8988T (cell line): Measurements from ENCODE around the gene NAV3.

Experiments
- DNase-seq: peaks from one replicate; pipeline ENCODE4 v3.0.0; 2011

Gene NAV3

DNA sequence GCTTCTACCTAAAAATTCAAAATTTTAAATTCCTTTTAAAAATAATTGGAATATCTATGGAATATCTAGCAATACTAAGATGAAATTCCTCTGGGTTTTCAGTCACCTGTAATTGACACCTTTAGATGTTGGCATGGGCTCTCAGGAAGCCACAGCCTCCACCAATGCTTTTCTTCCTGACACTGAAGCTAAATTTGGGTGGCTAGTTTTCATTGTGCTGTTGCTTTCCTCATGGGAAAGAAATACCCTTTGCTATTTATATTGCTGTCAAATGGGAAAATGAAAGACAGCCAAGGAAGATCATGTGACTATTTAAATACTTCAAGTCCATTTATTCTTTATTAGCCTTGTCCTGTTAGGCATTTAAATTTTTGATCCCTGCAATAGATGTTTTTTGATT is 313.0 kb downstream of the NAV3 start:
- no peak for DNase-seq

DNA sequence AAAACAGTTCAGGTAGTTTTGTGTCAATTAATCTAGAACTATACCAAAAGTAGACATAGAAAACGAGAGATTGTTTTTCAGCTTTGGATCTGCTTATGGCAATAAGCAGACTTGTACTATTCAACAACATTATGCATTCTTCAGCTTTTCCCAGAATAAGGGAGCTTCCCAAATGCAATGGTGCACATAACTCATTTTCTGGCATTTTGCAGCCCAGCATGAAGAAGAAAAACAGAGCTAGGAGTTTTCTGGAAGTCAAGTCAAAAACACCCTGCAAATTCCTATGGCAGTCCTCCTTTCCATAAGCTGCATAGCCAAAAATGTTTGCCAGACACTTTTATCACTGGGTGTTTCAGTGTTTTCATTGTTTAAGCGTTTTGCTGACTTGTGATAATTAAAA is 314.7 kb downstream of the NAV3 start:
- no peak for DNase-seq

DNA sequence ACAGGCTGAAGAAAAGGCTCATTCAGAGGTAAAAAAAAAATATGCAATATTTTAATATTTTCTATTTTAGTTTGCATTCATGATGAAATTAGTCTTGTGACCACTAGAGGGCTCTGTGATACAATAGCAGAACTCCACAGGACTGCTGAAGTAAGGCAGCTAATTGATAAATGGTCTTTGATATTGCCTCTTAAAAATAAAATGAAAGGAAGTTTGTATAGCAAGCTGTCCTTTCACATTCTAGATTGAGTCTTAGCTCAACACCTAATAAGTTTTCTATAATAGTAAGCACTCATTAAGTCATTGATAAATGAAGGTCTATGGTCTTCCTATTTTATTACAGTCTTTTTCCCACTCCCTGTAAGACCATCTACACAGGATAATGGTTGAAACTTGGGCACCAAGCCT is 315.7 kb downstream of the NAV3 start:
- DNase-seq: no peak

DNA sequence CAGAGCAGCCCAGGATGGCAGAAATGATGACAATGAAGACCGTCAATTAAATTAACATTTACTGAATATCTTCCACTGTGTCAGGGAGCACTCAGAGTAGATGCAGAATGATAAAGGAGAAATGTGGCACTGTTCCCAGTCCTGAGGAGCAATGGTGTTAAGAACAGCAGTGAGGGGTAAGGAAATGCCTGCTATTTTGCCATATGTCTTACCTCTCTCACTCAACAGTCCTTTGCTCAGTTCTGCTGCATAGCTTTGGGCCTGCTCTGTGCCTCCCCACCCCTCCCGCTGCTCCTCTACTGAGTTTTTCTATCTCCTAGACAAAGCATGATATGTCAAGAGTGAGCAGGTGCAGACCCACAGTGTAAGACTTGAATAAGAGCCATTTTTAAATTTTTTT is 318.8 kb downstream of the NAV3 start:
- DNase-seq: no peak

DNA sequence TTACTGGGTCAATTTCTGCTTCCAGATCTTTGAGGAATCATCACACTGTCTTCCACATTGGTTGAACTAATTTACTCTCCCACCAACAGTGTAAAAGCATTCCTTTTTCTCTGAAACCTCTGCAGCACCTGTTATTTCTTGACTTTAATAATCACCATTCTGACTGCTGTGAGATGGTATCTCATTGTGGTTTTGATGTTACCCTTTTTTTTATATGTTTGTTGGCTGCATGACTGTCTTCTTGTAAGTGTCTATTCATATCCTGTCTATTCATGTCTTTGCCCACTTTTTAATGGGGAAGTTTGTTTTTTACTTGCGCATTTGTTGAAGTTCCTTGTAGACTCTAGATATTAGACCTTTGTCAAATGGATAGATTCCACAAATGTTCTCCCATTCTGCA is 324.9 kb downstream of the NAV3 start:
- no peak for DNase-seq

DNA sequence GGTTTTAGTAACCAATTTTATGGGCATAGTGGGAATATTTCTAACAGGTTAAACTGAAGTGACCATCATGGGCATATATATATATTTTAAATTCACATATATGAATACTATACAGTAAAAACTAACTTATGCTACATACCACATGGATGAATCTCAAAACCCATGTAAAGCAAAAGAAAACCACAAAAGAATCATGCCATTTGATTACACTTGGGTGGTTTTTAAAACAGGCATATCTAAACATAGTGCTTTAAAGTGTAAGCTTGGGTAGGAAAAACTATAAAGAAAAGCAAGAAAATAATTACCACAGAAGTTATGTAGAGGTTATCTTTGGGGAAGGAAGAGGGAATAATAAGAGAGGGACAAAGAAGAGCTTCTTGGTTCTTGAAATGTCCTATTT is 326.1 kb downstream of the NAV3 start:
- no peak for DNase-seq

DNA sequence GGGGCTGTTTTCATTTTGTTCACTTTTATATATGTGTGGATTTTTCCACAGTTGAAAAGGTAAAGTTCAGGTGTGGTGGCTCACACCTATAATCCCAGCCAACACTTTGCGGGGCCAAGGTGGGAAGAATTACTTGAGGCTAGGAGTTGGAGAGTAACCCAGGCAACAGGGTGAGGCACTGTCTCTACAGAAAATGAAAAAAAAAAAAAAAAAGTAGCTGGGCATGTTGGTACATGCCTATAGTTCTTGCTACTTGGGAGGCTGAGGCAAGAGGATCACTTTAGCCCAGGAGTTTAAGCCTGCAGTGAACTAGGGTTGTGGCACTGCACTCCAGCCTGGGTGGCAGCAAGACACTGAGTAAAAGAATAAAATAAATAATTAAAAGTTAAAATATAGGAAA is 326.5 kb downstream of the NAV3 start:
- DNase-seq: no peak

DNA sequence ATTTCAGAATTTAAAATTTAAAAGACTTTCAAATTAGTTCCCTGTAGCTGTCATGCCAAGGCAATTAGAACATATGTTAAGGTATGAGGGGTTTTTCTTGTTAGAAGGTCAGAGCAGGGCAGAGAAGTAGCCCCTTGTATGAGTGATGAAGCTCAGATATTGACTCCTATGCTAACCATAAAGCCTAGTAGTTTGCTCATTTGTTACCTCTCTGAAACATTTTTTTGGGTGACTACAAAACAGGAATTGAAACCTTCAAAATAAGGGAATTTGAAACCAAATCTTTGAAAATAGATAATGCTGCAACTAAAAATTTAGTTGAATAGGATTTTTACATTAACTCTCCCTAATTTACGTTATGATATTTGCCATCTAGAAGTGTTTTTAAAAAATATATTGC is 333.5 kb downstream of the NAV3 start:
- no peak for DNase-seq

DNA sequence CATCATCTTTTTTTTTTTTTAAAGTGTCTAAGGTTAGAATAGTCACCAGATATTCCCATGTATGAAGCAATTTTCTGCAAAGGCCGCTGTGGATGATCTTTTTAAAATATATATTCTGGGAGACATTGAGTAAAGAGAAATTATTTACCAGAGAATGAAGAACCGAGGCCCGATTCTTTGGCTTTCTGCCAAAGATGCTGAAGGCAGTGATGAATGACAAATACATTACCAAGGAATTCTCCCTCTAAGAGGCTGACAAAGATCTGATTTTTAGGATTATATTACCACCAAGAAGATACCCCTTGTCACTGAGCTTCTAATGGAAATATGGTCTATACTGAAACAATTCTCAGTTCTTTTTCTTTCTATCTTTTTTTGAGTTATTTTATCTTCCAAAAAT is 336.8 kb downstream of the NAV3 start:
- DNase-seq: no peak

DNA sequence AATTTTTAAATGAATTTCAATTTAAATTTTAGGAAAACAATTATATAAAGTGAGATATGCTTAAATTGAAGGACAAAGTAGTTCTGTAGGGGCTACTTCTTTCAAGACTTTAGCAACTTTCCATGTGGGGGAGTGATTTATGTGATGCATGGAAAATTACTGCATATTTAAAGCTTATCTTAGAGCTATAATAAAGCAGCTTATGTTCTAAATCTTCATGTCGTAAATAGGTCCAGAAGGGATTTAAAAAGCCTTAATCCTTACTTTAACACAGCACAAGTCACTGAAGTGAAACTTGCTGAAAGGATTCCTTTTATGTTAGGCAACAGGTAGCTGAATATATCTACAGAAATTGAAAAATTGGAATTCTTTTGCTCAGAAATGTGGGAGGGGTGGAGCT is 340.4 kb downstream of the NAV3 start:
- no peak for DNase-seq

DNA sequence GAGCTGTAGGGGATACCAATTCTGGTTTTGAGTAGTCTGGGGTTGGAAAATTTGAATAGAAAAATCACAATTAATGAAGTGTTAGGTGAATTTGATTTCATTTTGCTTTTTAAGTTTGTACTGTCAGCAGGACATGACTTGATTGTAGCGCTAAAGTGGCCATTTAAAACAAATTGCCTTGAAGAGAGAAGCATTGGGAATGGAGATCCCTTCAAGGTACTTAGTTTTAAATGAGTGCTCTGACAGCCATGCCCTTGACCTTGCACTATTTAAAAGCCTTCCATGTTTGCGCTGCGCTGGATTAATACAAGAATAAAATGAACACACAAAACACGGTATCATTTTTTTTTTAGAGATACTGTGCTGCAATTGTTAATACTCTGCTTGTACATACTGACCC is 345.9 kb downstream of the NAV3 start:
- no peak for DNase-seq

DNA sequence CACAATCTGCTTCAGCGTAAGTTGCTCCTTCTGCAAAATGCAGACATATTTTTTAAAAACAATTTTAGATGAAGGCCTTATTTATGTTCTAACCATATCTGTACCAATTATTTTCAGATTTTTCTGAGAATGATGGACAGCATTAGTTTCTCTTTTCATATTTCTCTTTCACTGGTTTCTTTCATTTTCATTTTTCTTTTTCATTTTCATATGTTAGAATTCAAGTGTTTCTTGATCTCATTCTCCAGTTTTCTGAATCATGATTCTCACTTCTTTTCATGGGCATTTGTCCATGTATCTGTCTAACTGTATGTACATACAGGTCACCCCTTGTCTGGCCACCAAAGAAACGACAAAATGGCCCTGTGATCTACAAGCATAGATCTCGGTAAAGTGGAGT is 346.6 kb downstream of the NAV3 start:
- DNase-seq: no peak

DNA sequence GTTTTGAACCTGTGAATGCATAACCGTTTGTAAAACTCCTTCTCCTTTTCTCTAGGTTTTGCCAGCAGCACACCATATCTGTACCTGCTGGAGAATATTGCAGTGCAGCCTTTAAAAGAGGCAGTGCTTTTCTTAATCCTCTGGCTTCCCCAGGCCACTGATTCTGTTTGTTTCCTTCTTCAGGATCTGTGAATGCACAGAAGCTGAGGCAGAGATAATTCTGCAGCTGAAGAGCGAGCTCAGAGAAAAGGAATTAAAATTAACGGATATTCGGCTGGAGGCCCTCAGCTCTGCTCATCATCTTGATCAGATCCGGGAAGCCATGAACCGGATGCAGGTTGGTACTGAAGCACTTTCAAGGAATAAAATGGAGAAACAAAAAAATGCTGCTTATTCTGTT is 348.7 kb downstream of the NAV3 start:
- no peak for DNase-seq

DNA sequence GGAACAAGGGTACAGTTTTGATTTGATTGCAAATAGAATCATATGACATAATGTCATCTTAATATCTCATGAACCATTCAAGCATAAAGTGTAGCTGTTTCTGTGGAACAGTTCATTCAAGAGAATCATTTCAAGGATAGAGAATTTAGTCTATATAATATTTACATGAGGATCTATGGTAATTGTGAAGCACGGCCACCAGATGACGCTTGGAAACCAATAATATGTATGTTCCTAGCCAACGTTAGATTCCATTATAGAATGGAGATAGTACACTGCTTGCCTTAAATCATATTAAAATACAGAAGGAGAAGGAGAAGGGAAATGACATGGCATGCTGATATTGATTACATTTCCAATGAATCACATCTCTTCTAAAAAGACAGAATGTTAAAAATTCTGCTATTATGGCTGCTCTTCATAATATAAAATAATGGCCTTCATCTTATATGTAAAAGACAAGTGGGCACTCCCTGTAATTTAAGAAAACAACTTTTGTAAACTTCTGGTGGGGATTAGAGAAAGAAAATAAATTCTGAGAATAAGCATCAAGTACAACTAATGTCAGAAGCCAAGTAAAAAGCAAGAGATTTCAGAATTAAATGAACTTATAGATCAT is 351.0 kb downstream of the NAV3 start:
- DNase-seq: no peak

DNA sequence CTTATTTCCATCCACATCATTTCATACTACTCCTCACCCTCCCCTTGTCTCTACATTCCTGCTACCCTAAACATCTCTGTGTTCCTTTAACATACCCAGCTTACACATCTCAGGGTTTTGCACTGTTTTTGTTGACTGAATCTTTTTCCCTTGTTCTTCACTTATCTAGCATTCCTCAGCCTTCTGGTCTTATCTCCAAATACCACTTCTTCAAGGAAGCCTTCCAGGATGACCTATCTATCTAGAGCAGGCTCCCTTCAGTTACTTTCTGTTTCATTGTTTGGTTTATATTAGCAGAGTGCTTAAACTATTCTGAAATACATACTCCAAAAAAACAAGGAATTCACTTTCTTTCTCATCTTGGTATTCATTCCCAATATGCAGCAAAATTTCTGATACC is 353.1 kb downstream of the NAV3 start:
- DNase-seq: no peak

DNA sequence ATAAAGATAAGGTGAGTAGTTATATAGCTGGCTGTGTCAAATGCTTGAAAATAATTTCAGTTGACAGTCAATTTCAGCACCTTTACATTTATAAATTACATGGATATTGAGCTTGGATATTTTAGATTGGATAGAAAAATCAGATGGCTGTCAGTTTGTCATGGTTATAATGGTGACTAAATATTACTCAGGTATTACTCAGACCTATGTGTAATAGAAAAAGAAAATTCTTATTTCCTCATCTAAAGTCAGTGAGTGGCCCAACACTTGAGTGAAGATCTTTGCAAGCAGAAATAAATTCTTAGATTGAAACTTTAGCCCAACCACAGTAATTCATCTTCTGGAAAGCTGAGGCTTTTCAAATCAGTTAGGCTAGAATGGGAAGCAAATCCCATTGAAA is 354.4 kb downstream of the NAV3 start:
- no peak for DNase-seq

DNA sequence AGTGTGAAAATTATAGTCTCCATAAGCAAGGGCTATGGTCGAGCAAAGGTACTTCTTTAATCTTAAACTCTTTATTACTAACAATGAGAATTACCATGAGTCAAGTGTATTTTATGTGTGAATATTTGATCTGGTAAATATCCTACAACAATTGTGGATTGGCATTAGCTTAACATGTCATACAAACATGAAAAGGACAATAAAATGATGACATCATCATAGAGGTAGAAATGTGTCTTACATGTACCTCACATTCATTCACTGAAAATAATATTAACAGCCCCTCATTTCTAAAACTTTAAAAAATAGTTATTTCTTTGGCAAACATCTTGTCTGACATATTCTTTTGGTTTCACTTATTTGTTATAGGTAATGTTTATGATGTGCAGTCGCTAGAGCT is 355.0 kb downstream of the NAV3 start:
- no peak for DNase-seq

DNA sequence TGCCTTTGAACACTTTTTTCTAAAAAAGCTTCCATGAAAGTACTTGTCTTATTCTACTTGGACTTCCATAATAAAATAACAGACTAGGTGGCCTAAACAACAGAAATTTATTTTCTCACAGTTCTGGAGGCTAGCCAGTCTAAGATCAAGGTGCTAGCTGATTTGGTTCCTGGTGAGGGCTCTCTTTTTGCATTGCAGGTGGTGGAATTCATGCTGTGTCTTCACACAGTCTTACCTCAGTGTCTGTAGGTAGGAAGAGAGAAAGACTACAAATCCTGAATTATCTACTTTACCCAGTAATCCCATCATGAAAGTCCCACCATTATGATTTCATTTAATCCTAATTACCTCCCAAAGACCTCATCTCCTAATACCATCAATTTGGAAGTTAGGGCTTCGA is 356.0 kb downstream of the NAV3 start:
- DNase-seq: no peak

DNA sequence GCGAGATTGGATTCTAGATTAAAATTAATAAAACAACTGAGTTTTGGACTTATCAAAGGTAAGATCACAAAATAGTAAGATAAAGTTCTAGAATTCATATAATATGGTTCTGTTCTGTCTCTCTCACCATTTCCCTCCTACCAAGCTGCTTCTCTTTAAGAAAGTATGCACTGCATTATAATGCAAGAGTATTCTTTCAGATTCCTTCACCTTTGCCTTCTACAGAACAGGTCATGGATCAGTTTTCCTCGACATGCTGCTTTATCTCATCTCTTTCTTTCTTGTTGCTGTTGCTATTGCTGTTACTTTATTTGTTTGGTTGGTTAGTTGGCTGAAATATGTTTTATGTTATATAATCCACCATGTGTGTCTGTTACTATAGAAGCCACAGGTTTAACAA is 357.0 kb downstream of the NAV3 start:
- DNase-seq: no peak

DNA sequence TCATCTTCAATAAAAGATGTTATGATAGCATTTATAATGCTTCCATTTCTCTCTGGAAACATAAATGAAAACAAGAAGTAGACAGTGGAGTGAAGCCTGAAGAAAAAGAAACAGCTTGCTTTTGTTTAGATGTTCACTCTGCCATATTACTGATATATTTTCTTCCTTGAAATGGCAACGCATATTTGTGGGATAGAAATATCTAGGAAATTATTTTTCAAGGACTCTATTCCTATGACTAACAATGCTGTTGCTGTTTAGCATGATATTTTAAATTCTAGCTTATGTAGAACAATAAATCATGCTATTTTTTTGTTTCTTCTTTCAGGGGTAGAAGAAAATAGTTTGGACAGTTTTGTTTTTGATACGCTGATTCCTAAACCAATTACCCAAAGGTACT is 359.0 kb downstream of the NAV3 start:
- DNase-seq: no peak

DNA sequence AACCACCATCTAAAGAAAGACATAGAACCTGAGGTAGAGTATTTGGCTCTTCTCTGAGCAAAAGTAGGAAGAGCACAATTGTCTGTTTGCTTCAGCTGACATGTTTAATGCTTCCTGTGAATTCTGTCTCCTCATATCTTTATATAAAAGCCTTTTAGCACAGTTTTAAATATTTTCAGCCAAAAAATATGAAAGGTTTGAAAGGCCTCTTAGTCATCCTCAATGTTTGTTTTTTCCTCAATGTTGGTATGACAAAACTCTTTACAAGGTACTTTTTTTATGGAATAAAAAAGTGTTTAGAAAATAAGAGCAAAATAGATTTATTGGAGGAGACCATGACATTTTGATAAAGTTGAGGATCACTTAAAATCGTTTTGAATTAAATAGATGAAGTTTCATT is 360.9 kb downstream of the NAV3 start:
- DNase-seq: no peak

DNA sequence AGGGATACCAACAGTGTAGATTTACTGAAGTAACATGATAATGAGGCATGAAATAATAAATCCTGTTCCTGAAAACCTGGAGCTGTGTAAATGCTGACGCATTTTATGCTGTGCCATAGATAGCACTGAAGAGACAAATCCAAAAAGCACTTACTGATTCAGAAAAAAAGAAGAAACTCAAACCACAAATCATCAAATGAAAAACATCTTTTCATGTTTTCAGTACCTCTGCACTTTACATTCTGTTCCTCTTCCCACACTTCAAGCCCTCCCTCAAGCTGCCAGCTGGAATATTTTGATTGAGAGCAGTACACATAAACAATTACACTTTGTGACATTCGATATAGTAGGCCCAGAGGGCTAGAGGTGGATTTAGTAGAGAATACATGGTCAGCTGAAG is 362.3 kb downstream of the NAV3 start:
- DNase-seq: no peak

DNA sequence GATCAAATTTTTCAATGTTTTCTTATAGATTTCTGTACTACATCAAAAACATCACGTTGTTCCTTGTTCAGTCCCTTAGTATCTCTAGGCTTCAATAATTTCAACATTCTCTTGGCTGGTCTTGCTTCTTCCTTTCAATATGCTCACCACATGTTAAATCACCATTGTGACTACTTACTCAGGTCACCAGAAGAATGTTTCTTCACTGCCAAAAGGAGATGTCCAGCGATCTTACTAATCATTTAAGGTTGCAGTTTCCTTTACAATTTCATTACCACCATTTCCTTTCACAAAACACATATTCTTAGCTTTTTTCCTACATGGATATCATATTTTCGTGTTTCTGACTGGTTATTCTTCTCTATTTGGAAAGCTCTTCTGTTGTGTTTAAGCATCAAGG is 363.8 kb downstream of the NAV3 start:
- DNase-seq: no peak

DNA sequence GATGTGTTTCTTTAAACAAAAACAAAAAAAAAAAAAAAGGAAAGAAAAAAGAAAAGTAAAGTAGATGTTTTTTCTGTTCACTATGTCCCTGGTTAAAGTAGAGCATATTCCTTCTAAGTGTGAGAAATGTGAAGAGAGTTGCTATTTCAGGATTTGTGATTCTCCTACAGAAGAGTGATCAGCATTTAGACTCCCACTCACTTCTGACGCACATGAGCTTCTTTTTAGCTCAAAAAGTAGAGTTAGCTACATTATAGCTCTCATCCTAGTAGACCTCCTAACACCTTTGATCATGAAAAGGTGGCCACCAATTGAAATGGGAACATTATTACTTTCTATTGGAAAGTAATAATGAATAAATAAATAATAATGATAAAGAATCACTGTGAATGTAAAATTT is 368.2 kb downstream of the NAV3 start:
- DNase-seq: no peak

DNA sequence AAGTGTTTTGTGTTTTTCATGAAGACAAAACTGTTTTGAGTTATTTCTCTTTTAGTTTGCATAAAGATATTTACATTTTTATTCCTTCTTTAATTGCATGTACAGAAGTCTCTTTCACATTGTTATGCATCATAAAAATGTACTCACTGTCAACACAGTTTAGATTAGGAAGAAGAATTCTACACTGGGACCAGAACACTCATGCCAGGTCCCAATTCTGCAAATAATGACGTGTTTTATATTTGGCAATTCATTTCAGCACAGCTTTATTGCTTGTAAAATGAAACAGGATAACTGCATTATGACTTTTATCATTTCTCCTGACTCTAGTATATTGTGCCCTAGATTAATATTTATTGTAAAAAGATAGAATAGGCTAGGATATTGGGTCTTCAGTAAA is 369.2 kb downstream of the NAV3 start:
- DNase-seq: no peak

DNA sequence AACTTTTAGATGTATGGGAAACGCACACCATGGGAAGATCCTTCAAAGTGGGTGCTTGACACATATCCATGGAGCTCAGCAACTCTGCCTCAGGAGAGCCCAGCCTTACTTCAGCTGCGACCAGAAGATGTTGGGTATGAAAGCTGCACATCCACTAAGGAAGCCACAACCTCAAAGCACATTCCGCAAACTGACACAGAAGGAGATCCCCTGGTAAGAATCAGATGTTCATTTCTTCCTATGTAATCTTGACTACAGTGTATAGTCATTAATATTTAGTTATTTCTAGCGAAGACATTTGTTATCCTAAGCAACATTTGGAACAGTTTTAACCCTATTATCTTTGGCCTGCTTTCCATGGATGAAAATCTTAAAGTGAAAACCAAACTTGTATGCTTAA is 374.2 kb downstream of the NAV3 start:
- DNase-seq: no peak
